SH-SY5Y (cell line): Measurements from ENCODE around the gene TRIM44.

ENCODE experiments used
- GATA2 ChIP-seq: IDR thresholded peaks from 2 replicates; pipeline ENCODE4 v1.6.1; 2011; ENCODE audit warnings: mild to moderate bottlenecking, low read depth, low read length
- GATA3 ChIP-seq: IDR thresholded peaks from 2 replicates; pipeline ENCODE4 v1.6.1; 2011; ENCODE audit warnings: low read depth, mild to moderate bottlenecking, low read length, moderate library complexity

Gene TRIM44

GRCh38 chr11:35794850-35795249 is 132.3 kb downstream of the TRIM44 start:
- no peak for TF ChIP-seq GATA2

GRCh38 chr11:35796562-35796961 is 134.0 kb downstream of the TRIM44 start:
- TF ChIP-seq GATA3 = no peak
- no peak for TF ChIP-seq GATA2

GRCh38 chr11:35798423-35798822 is 135.8 kb downstream of the TRIM44 start:
- no peak for TF ChIP-seq GATA2
- TF ChIP-seq GATA3 = no peak

- TF ChIP-seq GATA3 (no peak), GATA2 (no peak)
Observed at GRCh38 chr11:35798983-35799382, 136.4 kb downstream of the TRIM44 start.

GRCh38 chr11:35799655-35800054 is 137.1 kb downstream of the TRIM44 start:
- TF ChIP-seq GATA2 (no peak), GATA3 (no peak)

- TF ChIP-seq GATA3 (no peak), GATA2 (no peak)
Observed at GRCh38 chr11:35800970-35801953, 138.7 kb downstream of the TRIM44 start.

- TF ChIP-seq GATA3 = no peak
- TF ChIP-seq GATA2 = no peak
Observed at GRCh38 chr11:35802221-35802620, 139.6 kb downstream of the TRIM44 start.

- TF ChIP-seq GATA2 = no peak
- no peak for TF ChIP-seq GATA3
Observed at GRCh38 chr11:35802672-35803071, 140.1 kb downstream of the TRIM44 start.

GRCh38 chr11:35803115-35803514 is 140.5 kb downstream of the TRIM44 start:
- TF ChIP-seq GATA2 (no peak), GATA3 (no peak)

GRCh38 chr11:35804451-35805040 is 142.0 kb downstream of the TRIM44 start:
- TF ChIP-seq GATA3 (no peak), GATA2 (no peak)

DNA sequence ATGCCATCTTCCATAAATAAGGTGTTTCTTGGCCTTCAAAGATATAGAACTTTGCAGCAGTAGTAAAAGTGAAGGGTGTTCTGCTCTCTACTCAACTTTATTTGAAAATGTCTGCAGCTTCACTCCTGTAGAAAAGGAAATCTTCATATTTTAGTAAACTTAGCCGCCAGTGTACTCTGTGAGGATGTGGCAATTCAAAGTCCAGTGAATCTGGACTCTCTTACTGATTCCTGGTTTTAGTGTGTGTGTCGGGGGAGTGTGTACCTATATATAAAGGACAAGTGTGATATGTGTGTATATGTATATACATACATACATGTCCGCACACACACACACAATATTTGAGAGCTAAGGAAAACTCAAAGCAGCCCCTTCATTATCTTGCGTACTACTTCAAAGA is 147.0 kb downstream of the TRIM44 start:
- TF ChIP-seq GATA2 (no peak), GATA3 (no peak)

GRCh38 chr11:35810045-35810645 is 147.6 kb downstream of the TRIM44 start:
- TF ChIP-seq GATA3 = no peak
- TF ChIP-seq GATA2 = no peak

- TF ChIP-seq GATA3 (no peak), GATA2 (no peak)
Observed at GRCh38 chr11:35811783-35812182, 149.2 kb downstream of the TRIM44 start.

- no peak for TF ChIP-seq GATA2
- TF ChIP-seq GATA3 = no peak
Observed at GRCh38 chr11:35812828-35813227, 150.3 kb downstream of the TRIM44 start.
